ACC112 (cell line): ENCODE results near the gene LYPLA2.
A peak's percentile ranks its signal among the peaks of the same experiment; 100 is the strongest.

Source experiments
- H2AFZ ChIP-seq: fragments of 200-600 bp; sonication (generic); one replicate; pipeline ENCODE4 v1.6.0; 2017; ENCODE audit warnings: antibody characterized with exemption, low read length; ENCODE audit not compliant: unreplicated experiment
- H3K27ac ChIP-seq: fragments of 200-600 bp; sonication (generic); 2 replicates; pipeline ENCODE4 v1.5.1; 2014; ENCODE audit warnings: low read depth, mild to moderate bottlenecking, antibody characterized with exemption, low read length, moderate library complexity
- H3K27me3 ChIP-seq: fragments of 200-600 bp; sonication (generic); 2 replicates; pipeline ENCODE4 v1.6.1; 2014; ENCODE audit warnings: mild to moderate bottlenecking, antibody characterized with exemption, low read length, moderate library complexity, mixed read lengths; ENCODE audit not compliant: insufficient read depth
- H3K36me3 ChIP-seq: fragments of 200-600 bp; sonication (generic); 2 replicates; pipeline ENCODE4 v1.6.1; 2016; ENCODE audit warnings: mild to moderate bottlenecking, antibody characterized with exemption, low read length, moderate library complexity, mixed read lengths; ENCODE audit not compliant: insufficient read depth
- H3K4me1 ChIP-seq: fragments of 200-600 bp; sonication (generic); one replicate; pipeline ENCODE4 v1.6.1; 2016; ENCODE audit warnings: low read length, mixed read lengths; ENCODE audit not compliant: insufficient read depth, unreplicated experiment, control insufficient read depth
- H3K4me3 ChIP-seq: fragments of 200-600 bp; sonication (generic); 2 replicates; pipeline ENCODE4 v1.5.1; 2014; ENCODE audit warnings: mild to moderate bottlenecking, low read depth, low read length
- H3K79me2 ChIP-seq: fragments of 200-600 bp; sonication (generic); one replicate; pipeline ENCODE4 v1.6.0; 2016; ENCODE audit warnings: low read length; ENCODE audit not compliant: control insufficient read depth, unreplicated experiment, insufficient read depth

The LYPLA2 gene

GRCh38 chr1:23795676-23796465, 4.9 kb downstream of the LYPLA2 start:
- peaks cover 7% of the 10 kb centered on the region; the same call in 1 of the 2 replicates for H3K36me3 ChIP-seq
- H3K27me3 ChIP-seq: no peaks in the 10 kb centered on the region
- H3K27ac ChIP-seq: no peak overlapping the region
- no peak overlapping the region for H3K4me3 ChIP-seq
- H3K4me1 ChIP-seq: peaks cover 23% of the 10 kb centered on the region
- peaks cover 33% of the 10 kb centered on the region for H3K79me2 ChIP-seq
- no peak overlapping the region for H2AFZ ChIP-seq

- Histone ChIP-seq H3K27ac (no peak overlapping the region), H2AFZ (no peak overlapping the region), H3K27me3 (no peaks in the 10 kb centered on the region), H3K36me3 (peaks cover 7% of the 10 kb centered on the region; the same call in 1 of the 2 replicates), H3K4me3 (no peak overlapping the region), H3K4me1 (peaks cover 23% of the 10 kb centered on the region), H3K79me2 (peaks cover 27% of the 10 kb centered on the region)
These were observed 5.7 kb downstream of the LYPLA2 start for GRCh38 chr1:23796466-23797271.

- Histone ChIP-seq H3K4me1 (peaks cover 20% of the 10 kb centered on the region), H3K27ac (no peak overlapping the region), H3K36me3 (peaks cover 7% of the 10 kb centered on the region; the same call in 1 of the 2 replicates), H3K27me3 (no peaks in the 10 kb centered on the region), H3K79me2 (peaks cover 18% of the 10 kb centered on the region), H2AFZ (no peak overlapping the region), H3K4me3 (no peak overlapping the region)
These were observed 6.8 kb downstream of the LYPLA2 start for GRCh38 chr1:23797478-23798448.

- peaks cover 9% of the 10 kb centered on the region for H3K79me2 ChIP-seq
- peak overlapping the region; percentile 95 for H3K4me3 ChIP-seq
- H3K36me3 ChIP-seq: peaks cover 7% of the 10 kb centered on the region; the same call in 1 of the 2 replicates
- H3K4me1 ChIP-seq: peaks cover 11% of the 10 kb centered on the region
- H3K27ac ChIP-seq: peak overlapping the region; percentile 74
- H3K27me3 ChIP-seq: no peaks in the 10 kb centered on the region
- H2AFZ ChIP-seq: no peak overlapping the region
These were observed 7.8 kb downstream of the LYPLA2 start for GRCh38 chr1:23798662-23799142.

- Histone ChIP-seq H3K36me3 (peaks cover 7% of the 10 kb centered on the region; the same call in 1 of the 2 replicates), H3K27ac (peak overlapping the region; percentile 74), H3K79me2 (peaks cover 7% of the 10 kb centered on the region), H2AFZ (peak overlapping the region; percentile 64), H3K27me3 (no peaks in the 10 kb centered on the region), H3K4me1 (peaks cover 10% of the 10 kb centered on the region), H3K4me3 (peak overlapping the region; percentile 95)
These were observed 8.3 kb downstream of the LYPLA2 start for GRCh38 chr1:23799255-23799569.

- peak overlapping the region; percentile 74 for H3K27ac ChIP-seq
- H3K79me2 ChIP-seq: peaks cover 7% of the 10 kb centered on the region
- H2AFZ ChIP-seq: peak overlapping the region; percentile 64
These were observed 8.8 kb downstream of the LYPLA2 start for GRCh38 chr1:23799570-23800399.

GRCh38 chr1:23800400-23801337, 9.7 kb downstream of the LYPLA2 start, which contains the start of gene GALE:
Gene GALE, minus strand, starts transcription at chr1:23800754. Its CDS starts 1,747 bp downstream, at chr1:23799007.
- Histone ChIP-seq H3K27ac (peak within 1 kb of the TSS; percentile 74), H3K4me3 (peak within 1 kb of the TSS; percentile 95), H3K4me1 (peaks cover 10% of the 10 kb centered on the region), H2AFZ (peak within 1 kb of the TSS; percentile 87), H3K36me3 (peaks cover 7% of the 10 kb centered on the region; the same call in 1 of the 2 replicates), H3K79me2 (peaks cover 7% of the 10 kb centered on the region), H3K27me3 (no peaks in the 10 kb centered on the region)

More at GRCh38 chr1:23799570-23800399, 8.8 kb downstream of the LYPLA2 start:
- H3K27me3 ChIP-seq: no peaks in the 10 kb centered on the region
- H3K4me1 ChIP-seq: peaks cover 10% of the 10 kb centered on the region
- peak overlapping the region; percentile 95 for H3K4me3 ChIP-seq
- H3K36me3 ChIP-seq: peaks cover 7% of the 10 kb centered on the region; the same call in 1 of the 2 replicates

GRCh38 chr1:23801338-23801748, 10.4 kb downstream of the LYPLA2 start:
- H3K27me3 ChIP-seq: no peaks in the 10 kb centered on the region
- no peak overlapping the region for H3K27ac ChIP-seq
- peaks cover 4% of the 10 kb centered on the region; the same call in 1 of the 2 replicates for H3K36me3 ChIP-seq
- peaks cover 10% of the 10 kb centered on the region for H3K4me1 ChIP-seq
- H3K79me2 ChIP-seq: peaks cover 7% of the 10 kb centered on the region
- H2AFZ ChIP-seq: no peak overlapping the region
- H3K4me3 ChIP-seq: peak overlapping the region; percentile 95
